RWPE1 (cell line): ENCODE results near the gene TPRG1.
A peak's percentile ranks its signal among the peaks of the same experiment; 100 is the strongest.

ENCODE experiments used
- CTCF ChIA-PET: fragments of 350-600 bp; sonication (Branson Sonifier 250); formaldehyde crosslinking; extraction: SDS; loops from one replicate; lab custom pipeline; 2021; lab: Yijun Ruan, JAX
- POLR2A ChIA-PET: fragments of 400-600 bp; formaldehyde crosslinking; extraction: SDS; loops from one replicate; lab custom pipeline; 2020; ENCODE audit warnings: antibody characterized with exemption; ENCODE audit not compliant: low non-redundant PET; lab: Yijun Ruan, JAX
- DNase-seq: peaks from one replicate; pipeline ENCODE4 v3.0.0; 2012; ENCODE audit warnings: low spot score
- H3K27ac ChIP-seq: fragments of 450-650 bp; 2 replicates; pipeline ENCODE4 v1.5.1; 2017
- TF ChIP-seq, protein P1 (sequence below): fragments of 450-650 bp; conservative IDR thresholded peaks from 2 replicates; pipeline ENCODE4 v1.5.1; 2017; ENCODE audit warnings: low read depth, mild to moderate bottlenecking

Gene TPRG1

GRCh38 chr3:189143771-189144170 is 28.0 kb upstream of the TPRG1 start:
- H3K27ac ChIP-seq: no peak overlapping the region
- POLR2A ChIA-PET: no interaction called here
- DNase-seq: no peak
- TF ChIP-seq, protein P1, sequence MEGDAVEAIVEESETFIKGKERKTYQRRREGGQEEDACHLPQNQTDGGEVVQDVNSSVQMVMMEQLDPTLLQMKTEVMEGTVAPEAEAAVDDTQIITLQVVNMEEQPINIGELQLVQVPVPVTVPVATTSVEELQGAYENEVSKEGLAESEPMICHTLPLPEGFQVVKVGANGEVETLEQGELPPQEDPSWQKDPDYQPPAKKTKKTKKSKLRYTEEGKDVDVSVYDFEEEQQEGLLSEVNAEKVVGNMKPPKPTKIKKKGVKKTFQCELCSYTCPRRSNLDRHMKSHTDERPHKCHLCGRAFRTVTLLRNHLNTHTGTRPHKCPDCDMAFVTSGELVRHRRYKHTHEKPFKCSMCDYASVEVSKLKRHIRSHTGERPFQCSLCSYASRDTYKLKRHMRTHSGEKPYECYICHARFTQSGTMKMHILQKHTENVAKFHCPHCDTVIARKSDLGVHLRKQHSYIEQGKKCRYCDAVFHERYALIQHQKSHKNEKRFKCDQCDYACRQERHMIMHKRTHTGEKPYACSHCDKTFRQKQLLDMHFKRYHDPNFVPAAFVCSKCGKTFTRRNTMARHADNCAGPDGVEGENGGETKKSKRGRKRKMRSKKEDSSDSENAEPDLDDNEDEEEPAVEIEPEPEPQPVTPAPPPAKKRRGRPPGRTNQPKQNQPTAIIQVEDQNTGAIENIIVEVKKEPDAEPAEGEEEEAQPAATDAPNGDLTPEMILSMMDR: no peak
- CTCF ChIA-PET: interaction anchor here (0.9 kb wide), 1 partner anchor 187 kb away, joined by 3 read pairs; no protein-coding TSS in a partner anchor

DNA sequence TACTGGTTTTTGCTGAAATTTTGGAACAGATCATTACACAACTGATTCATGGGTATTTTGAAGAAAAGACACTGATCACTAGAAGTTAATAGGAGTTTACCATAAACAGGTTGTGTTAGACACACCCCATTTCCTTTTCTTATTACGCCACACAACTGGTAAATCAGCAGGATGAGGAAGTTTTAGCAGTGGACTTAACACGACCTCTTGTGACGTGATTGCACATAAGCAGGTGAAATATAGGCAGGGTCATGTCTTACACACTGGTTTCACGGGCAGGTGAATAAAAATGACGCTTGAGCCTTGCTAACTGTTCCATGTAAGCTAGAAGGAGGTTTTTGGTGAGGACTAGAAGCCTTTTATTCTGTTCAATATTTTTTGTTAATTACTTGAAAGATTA is 27.1 kb upstream of the TPRG1 start:
- ChIA-PET POLR2A (no interaction called here), CTCF (interaction anchor here (0.7 to 0.9 kb wide), 4 partner anchors 188 to 1465 kb away, joined by 3 read pairs; no protein-coding TSS in a partner anchor)
- TF ChIP-seq, protein P1: peak; percentile 71
- no peak overlapping the region for H3K27ac ChIP-seq
- peak; percentile 30 for DNase-seq

DNA sequence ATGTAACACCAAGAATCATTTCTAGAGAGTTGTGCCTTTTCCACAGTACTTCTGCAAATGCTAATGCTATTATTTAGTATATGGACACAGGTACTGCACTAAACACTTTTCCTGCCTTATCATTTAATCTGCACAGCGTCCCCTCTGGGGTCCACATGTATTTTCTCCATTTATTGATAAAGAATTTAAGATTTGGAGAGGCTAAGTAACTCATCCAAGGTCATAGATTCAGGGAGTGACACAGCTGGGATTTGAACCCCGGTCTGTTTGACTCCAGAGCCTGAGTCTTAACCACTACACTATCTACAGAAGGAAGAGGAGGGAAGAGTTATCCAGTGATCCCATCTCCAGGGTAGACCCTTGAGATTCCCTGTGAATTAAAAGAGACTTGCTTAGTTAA is 24.9 kb upstream of the TPRG1 start:
- no peak for DNase-seq
- ChIA-PET CTCF (no interaction called here), POLR2A (no interaction called here)
- TF ChIP-seq, protein P1: no peak
- H3K27ac ChIP-seq: no peak overlapping the region

GRCh38 chr3:189148081-189148507 is 23.7 kb upstream of the TPRG1 start:
- H3K27ac ChIP-seq: no peak overlapping the region
- ChIA-PET POLR2A (no interaction called here), CTCF (interaction anchor here (0.6 to 0.8 kb wide), 3 partner anchors 16 to 1417 kb away, joined by 3 read pairs; no protein-coding TSS in a partner anchor)
- TF ChIP-seq, protein P1: peak; percentile 81
- peak; percentile 52 for DNase-seq

DNA sequence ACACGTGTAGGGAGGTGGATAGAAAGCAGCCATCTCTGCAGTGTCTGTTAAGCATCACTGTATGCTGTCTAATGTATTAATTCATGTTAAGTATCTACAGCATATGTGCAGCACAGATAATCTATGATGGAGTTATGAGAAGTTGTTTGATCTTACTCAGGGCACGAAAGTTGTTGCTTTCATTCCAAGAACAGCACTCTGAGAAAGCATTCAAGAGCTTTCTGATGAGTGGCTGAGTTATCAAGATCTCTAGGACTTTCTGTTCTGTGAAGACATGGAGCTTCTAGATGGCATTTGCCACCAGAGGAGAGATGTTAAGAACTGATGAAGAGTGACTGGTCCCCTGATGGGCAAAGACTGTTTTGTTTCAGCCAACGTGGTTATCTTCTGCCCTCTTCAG is 22.6 kb upstream of the TPRG1 start:
- H3K27ac ChIP-seq: no peak overlapping the region
- DNase-seq: no peak
- POLR2A ChIA-PET: no interaction called here
- CTCF ChIA-PET: interaction anchor here (0.6 to 0.8 kb wide), 2 partner anchors 194 to 1333 kb away, joined by 3 read pairs; no protein-coding TSS in a partner anchor
- TF ChIP-seq, protein P1: no peak

- ChIA-PET POLR2A (no interaction called here), CTCF (no interaction called here)
- no peak for DNase-seq
- TF ChIP-seq, protein P1: no peak
- H3K27ac ChIP-seq: no peak overlapping the region
These were observed 14.4 kb upstream of the TPRG1 start for GRCh38 chr3:189157232-189158007.
